ENCODE measurements around the gene NARS2.

- TF ChIP-seq ZNF274 (IDR thresholded peaks at IDR 0.05; ENCODE audit: low read depth, low read length) (no peak), YY1 (IDR thresholded peaks at IDR 0.05; ENCODE audit: insufficient read depth, insufficient read length) (no peak)
Measured at GRCh38 chr11:78386215-78386941, 188.3 kb downstream of the NARS2 start.

Measured in NT2/D1 (cell line).